Skeletal muscle satellite cell (primary cell): ENCODE measurements around the gene DPP6.

ENCODE experiments used
- H3K27me3 ChIP-seq: 2 replicates; pipeline ENCODE4 v1.7.0; 2013; ENCODE audit warnings: low read length; ENCODE audit not compliant: control insufficient read depth, insufficient read depth
- H3K36me3 ChIP-seq: 2 replicates; pipeline ENCODE4 v1.7.0; 2013; ENCODE audit warnings: mild to moderate bottlenecking, control low read depth, low read length; ENCODE audit not compliant: insufficient read depth
- H3K4me1 ChIP-seq: 2 replicates; pipeline ENCODE4 v1.7.0; 2013; ENCODE audit warnings: low read length; ENCODE audit not compliant: control insufficient read depth, insufficient read depth
- H3K4me2 ChIP-seq: 2 replicates; pipeline ENCODE4 v1.7.0; 2013; ENCODE audit warnings: mild to moderate bottlenecking, low read length
- H3K4me3 ChIP-seq: 2 replicates; pipeline ENCODE4 v1.7.0; 2013; ENCODE audit warnings: low read length
- H3K9ac ChIP-seq: 2 replicates; pipeline ENCODE4 v1.7.0; 2013; ENCODE audit warnings: mild to moderate bottlenecking, low read depth, low read length, moderate library complexity
- H3K9me3 ChIP-seq: replicated peaks from 2 replicates; pipeline ENCODE4 v1.7.0; 2013; ENCODE audit warnings: mild to moderate bottlenecking, control low read depth, low read length

DPP6 gene

DNA sequence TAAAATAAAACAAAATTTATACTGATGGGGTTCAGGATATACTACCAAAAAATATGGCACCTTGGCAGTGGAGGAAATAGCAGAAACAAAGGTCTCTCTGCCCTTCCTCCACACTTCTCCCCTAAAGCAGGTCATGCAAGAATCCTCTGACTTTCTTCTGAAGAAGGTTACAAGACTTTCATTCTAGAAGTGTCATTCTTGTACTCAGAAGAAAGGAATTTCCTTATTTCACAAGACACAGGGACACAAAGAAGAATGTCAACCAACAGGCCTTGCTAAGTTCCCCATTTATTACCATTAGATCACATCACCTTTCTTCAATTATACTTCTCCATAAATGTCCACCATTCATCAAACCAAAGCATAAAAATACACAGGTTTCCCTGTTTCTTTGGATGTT lies 480.6 kb downstream of the DPP6 start:
- Histone ChIP-seq H3K27me3 (no peaks in the 10 kb centered on the region), H3K9me3 (no peaks in the 10 kb centered on the region), H3K36me3 (no peaks in the 10 kb centered on the region), H3K4me1 (no peaks in the 10 kb centered on the region), H3K9ac (no peak overlapping the region), H3K4me3 (no peak overlapping the region), H3K4me2 (no peak overlapping the region)

GRCh38 chr7:154540596-154540995 lies 488.4 kb downstream of the DPP6 start:
- peaks cover 12% of the 10 kb centered on the region for H3K9me3 ChIP-seq
- H3K4me3 ChIP-seq, result no peak overlapping the region
- no peaks in the 10 kb centered on the region for H3K27me3 ChIP-seq
- H3K36me3 ChIP-seq, result no peaks in the 10 kb centered on the region
- no peak overlapping the region for H3K9ac ChIP-seq
- no peaks in the 10 kb centered on the region for H3K4me1 ChIP-seq
- no peak overlapping the region for H3K4me2 ChIP-seq

- Histone ChIP-seq H3K27me3 (no peaks in the 10 kb centered on the region), H3K9ac (no peak overlapping the region), H3K4me2 (no peak overlapping the region), H3K4me3 (no peak overlapping the region), H3K36me3 (no peaks in the 10 kb centered on the region), H3K9me3 (peaks cover 12% of the 10 kb centered on the region), H3K4me1 (no peaks in the 10 kb centered on the region)
These were observed 489.4 kb downstream of the DPP6 start for GRCh38 chr7:154541606-154542005.

- Histone ChIP-seq H3K4me3 (no peak overlapping the region), H3K9ac (no peak overlapping the region), H3K27me3 (no peaks in the 10 kb centered on the region), H3K9me3 (peaks cover 13% of the 10 kb centered on the region), H3K36me3 (no peaks in the 10 kb centered on the region), H3K4me1 (no peaks in the 10 kb centered on the region), H3K4me2 (no peak overlapping the region)
These were observed 494.9 kb downstream of the DPP6 start for GRCh38 chr7:154546946-154547587.

GRCh38 chr7:154553711-154554265 lies 501.6 kb downstream of the DPP6 start:
- Histone ChIP-seq H3K9ac (no peak overlapping the region), H3K27me3 (no peaks in the 10 kb centered on the region), H3K4me2 (no peak overlapping the region), H3K9me3 (peaks cover 4% of the 10 kb centered on the region), H3K4me3 (no peak overlapping the region), H3K36me3 (no peaks in the 10 kb centered on the region), H3K4me1 (no peaks in the 10 kb centered on the region)

GRCh38 chr7:154559454-154559853 lies 507.3 kb downstream of the DPP6 start:
- no peaks in the 10 kb centered on the region for H3K36me3 ChIP-seq

GRCh38 chr7:154564676-154565075 lies 512.5 kb downstream of the DPP6 start:
- Histone ChIP-seq H3K4me3 (no peak overlapping the region), H3K4me2 (no peak overlapping the region), H3K4me1 (no peaks in the 10 kb centered on the region), H3K36me3 (no peaks in the 10 kb centered on the region), H3K9ac (no peak overlapping the region), H3K27me3 (no peaks in the 10 kb centered on the region), H3K9me3 (peaks cover 8% of the 10 kb centered on the region)

More at GRCh38 chr7:154559454-154559853, 507.3 kb downstream of the DPP6 start:
- Histone ChIP-seq H3K4me2 (no peak overlapping the region), H3K9ac (no peak overlapping the region), H3K9me3 (peaks cover 5% of the 10 kb centered on the region), H3K27me3 (no peaks in the 10 kb centered on the region), H3K4me3 (no peak overlapping the region), H3K4me1 (no peaks in the 10 kb centered on the region)

- no peaks in the 10 kb centered on the region for H3K36me3 ChIP-seq
- no peak overlapping the region for H3K9ac ChIP-seq
- no peak overlapping the region for H3K4me3 ChIP-seq
- H3K9me3 ChIP-seq, result peaks cover 8% of the 10 kb centered on the region
- H3K4me1 ChIP-seq, result no peaks in the 10 kb centered on the region
- H3K4me2 ChIP-seq, result no peak overlapping the region
- no peaks in the 10 kb centered on the region for H3K27me3 ChIP-seq
These were observed 514.7 kb downstream of the DPP6 start for GRCh38 chr7:154566877-154567276.

- Histone ChIP-seq H3K27me3 (no peaks in the 10 kb centered on the region), H3K4me2 (no peak overlapping the region), H3K4me1 (no peaks in the 10 kb centered on the region), H3K36me3 (no peaks in the 10 kb centered on the region), H3K9ac (no peak overlapping the region), H3K9me3 (peaks cover 5% of the 10 kb centered on the region), H3K4me3 (no peak overlapping the region)
These were observed 516.1 kb downstream of the DPP6 start for GRCh38 chr7:154568346-154568745.

- Histone ChIP-seq H3K4me2 (no peak overlapping the region), H3K27me3 (no peaks in the 10 kb centered on the region), H3K9me3 (peaks cover 8% of the 10 kb centered on the region), H3K9ac (no peak overlapping the region), H3K4me3 (no peak overlapping the region), H3K36me3 (no peaks in the 10 kb centered on the region), H3K4me1 (no peaks in the 10 kb centered on the region)
These were observed 517.7 kb downstream of the DPP6 start for GRCh38 chr7:154569916-154570315.

- no peaks in the 10 kb centered on the region for H3K27me3 ChIP-seq
- no peak overlapping the region for H3K4me2 ChIP-seq
- H3K9me3 ChIP-seq, result peaks cover 12% of the 10 kb centered on the region
These were observed 519.6 kb downstream of the DPP6 start for GRCh38 chr7:154571772-154572171.

DNA sequence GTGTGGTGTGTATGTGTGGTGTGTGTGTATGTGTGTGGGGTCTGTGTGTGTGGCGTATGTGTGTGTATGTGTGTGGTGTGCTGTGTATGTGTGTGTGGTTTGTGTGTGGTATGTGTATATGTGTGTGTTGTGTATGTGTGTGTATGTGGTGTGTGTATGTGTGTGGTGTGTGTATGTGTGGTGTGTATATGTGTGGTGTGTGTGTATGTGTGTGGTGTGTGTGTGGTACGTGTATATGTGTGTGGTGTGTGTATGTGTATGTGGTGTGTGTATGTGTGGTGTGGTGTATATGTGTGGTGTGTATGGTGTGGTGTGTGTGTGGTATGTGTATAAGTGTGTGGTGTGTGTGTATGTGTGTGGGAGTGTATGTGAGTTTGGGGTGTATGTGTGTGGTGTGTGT lies 522.0 kb downstream of the DPP6 start:
- Histone ChIP-seq H3K9ac (no peak overlapping the region), H3K36me3 (no peaks in the 10 kb centered on the region), H3K4me1 (no peaks in the 10 kb centered on the region), H3K4me2 (no peak overlapping the region), H3K4me3 (no peak overlapping the region), H3K9me3 (peaks cover 9% of the 10 kb centered on the region), H3K27me3 (no peaks in the 10 kb centered on the region)

More at GRCh38 chr7:154571772-154572171, 519.6 kb downstream of the DPP6 start:
- Histone ChIP-seq H3K9ac (no peak overlapping the region), H3K36me3 (no peaks in the 10 kb centered on the region), H3K4me1 (no peaks in the 10 kb centered on the region), H3K4me3 (no peak overlapping the region)
